Activated T-cell treated with anti-CD3 and anti-CD28 coated beads, Interleukin-2, amount 50 U/mL, for 24 hours (primary cell): Measurements from ENCODE around the gene DNAJC30.

Source experiments
- DNase-seq: peaks from one replicate; pipeline ENCODE4 v3.0.0-alpha.2; 2020
- H3K27ac Mint-ChIP-seq: 2 replicates; pipeline ENCODE4 v1.8.0; 2020; ENCODE audit warnings: mild to moderate bottlenecking, mixed read lengths
- H3K27me3 Mint-ChIP-seq: 2 replicates; pipeline ENCODE4 v1.8.0; 2020; ENCODE audit warnings: mixed read lengths
- H3K36me3 Mint-ChIP-seq: 2 replicates; pipeline ENCODE4 v1.8.0; 2020; ENCODE audit warnings: low read depth, mixed read lengths
- H3K4me1 Mint-ChIP-seq: 2 replicates; pipeline ENCODE4 v1.8.0; 2020; ENCODE audit warnings: low read depth, mixed read lengths
- H3K4me3 Mint-ChIP-seq: 2 replicates; pipeline ENCODE4 v1.8.0; 2020; ENCODE audit warnings: mild to moderate bottlenecking, moderate library complexity, mixed read lengths
- H3K9me3 Mint-ChIP-seq: 2 replicates; pipeline ENCODE4 v1.8.0; 2020; ENCODE audit warnings: mixed read lengths

The DNAJC30 gene

GRCh38 chr7:73703225-73703624 lies 20.0 kb upstream of the DNAJC30 start:
- Mint-ChIP-seq H3K4me3 (no peak overlapping the region), H3K27me3 (no peaks in the 10 kb centered on the region), H3K9me3 (no peaks in the 10 kb centered on the region), H3K4me1 (peaks cover 16% of the 10 kb centered on the region), H3K36me3 (peaks cover 67% of the 10 kb centered on the region), H3K27ac (no peak overlapping the region)
- DNase-seq = no peak

GRCh38 chr7:73702665-73703064 lies 19.4 kb upstream of the DNAJC30 start:
- Mint-ChIP-seq H3K27me3 (no peaks in the 10 kb centered on the region), H3K4me1 (peaks cover 16% of the 10 kb centered on the region), H3K27ac (peak overlapping the region; percentile 13), H3K36me3 (peaks cover 73% of the 10 kb centered on the region), H3K9me3 (no peaks in the 10 kb centered on the region), H3K4me3 (no peak overlapping the region)
- DNase-seq = no peak

GRCh38 chr7:73702226-73702625 lies 19.0 kb upstream of the DNAJC30 start:
- peak overlapping the region; percentile 13 for H3K27ac Mint-ChIP-seq
- H3K36me3 Mint-ChIP-seq = peaks cover 77% of the 10 kb centered on the region
- no peaks in the 10 kb centered on the region for H3K27me3 Mint-ChIP-seq

GRCh38 chr7:73701357-73701995 lies 18.2 kb upstream of the DNAJC30 start:
- Mint-ChIP-seq H3K9me3 (no peaks in the 10 kb centered on the region), H3K27ac (no peak overlapping the region), H3K36me3 (peaks cover 79% of the 10 kb centered on the region), H3K4me3 (no peak overlapping the region), H3K27me3 (no peaks in the 10 kb centered on the region), H3K4me1 (peaks cover 6% of the 10 kb centered on the region)
- DNase-seq = no peak

More at GRCh38 chr7:73702226-73702625, 19.0 kb upstream of the DNAJC30 start:
- Mint-ChIP-seq H3K9me3 (no peaks in the 10 kb centered on the region), H3K4me3 (no peak overlapping the region), H3K4me1 (peaks cover 13% of the 10 kb centered on the region)
- DNase-seq = no peak

GRCh38 chr7:73700581-73701134 lies 17.4 kb upstream of the DNAJC30 start:
- Mint-ChIP-seq H3K4me1 (peaks cover 3% of the 10 kb centered on the region), H3K9me3 (no peaks in the 10 kb centered on the region), H3K4me3 (no peak overlapping the region), H3K27me3 (no peaks in the 10 kb centered on the region), H3K27ac (no peak overlapping the region), H3K36me3 (peaks cover 86% of the 10 kb centered on the region)
- no peak for DNase-seq

GRCh38 chr7:73700069-73700423 lies 16.8 kb upstream of the DNAJC30 start:
- Mint-ChIP-seq H3K36me3 (peaks cover 87% of the 10 kb centered on the region), H3K27me3 (no peaks in the 10 kb centered on the region), H3K27ac (no peak overlapping the region), H3K9me3 (no peaks in the 10 kb centered on the region), H3K4me3 (no peak overlapping the region), H3K4me1 (peaks cover 3% of the 10 kb centered on the region)
- no peak for DNase-seq

GRCh38 chr7:73699370-73700068 lies 16.3 kb upstream of the DNAJC30 start:
- Mint-ChIP-seq H3K4me3 (no peak overlapping the region), H3K9me3 (no peaks in the 10 kb centered on the region), H3K4me1 (peaks cover 3% of the 10 kb centered on the region), H3K27ac (no peak overlapping the region), H3K36me3 (peaks cover 89% of the 10 kb centered on the region), H3K27me3 (no peaks in the 10 kb centered on the region)
- no peak for DNase-seq

- Mint-ChIP-seq H3K27ac (peak overlapping the region; percentile 46), H3K4me1 (peaks cover under 1% of the 10 kb centered on the region), H3K9me3 (no peaks in the 10 kb centered on the region), H3K27me3 (no peaks in the 10 kb centered on the region), H3K36me3 (peaks cover 94% of the 10 kb centered on the region), H3K4me3 (no peak overlapping the region)
- no peak for DNase-seq
These were observed 15.2 kb upstream of the DNAJC30 start for GRCh38 chr7:73698410-73698809.

- H3K4me1 Mint-ChIP-seq = no peaks in the 10 kb centered on the region
- no peaks in the 10 kb centered on the region for H3K27me3 Mint-ChIP-seq
- no peak overlapping the region for H3K27ac Mint-ChIP-seq
- H3K36me3 Mint-ChIP-seq = peaks cover 93% of the 10 kb centered on the region
- no peak for DNase-seq
- H3K4me3 Mint-ChIP-seq = no peak overlapping the region
- H3K9me3 Mint-ChIP-seq = no peaks in the 10 kb centered on the region
These were observed 13.1 kb upstream of the DNAJC30 start for GRCh38 chr7:73696372-73696771.

GRCh38 chr7:73690646-73691045 lies 7.4 kb upstream of the DNAJC30 start:
- H3K4me1 Mint-ChIP-seq = peaks cover 24% of the 10 kb centered on the region
- H3K27ac Mint-ChIP-seq = peak overlapping the region; percentile 11

GRCh38 chr7:73688288-73688687 lies 5.0 kb upstream of the DNAJC30 start:
- Mint-ChIP-seq H3K4me3 (no peak overlapping the region), H3K4me1 (peaks cover 34% of the 10 kb centered on the region), H3K27me3 (no peaks in the 10 kb centered on the region), H3K27ac (peak overlapping the region; percentile 55), H3K9me3 (no peaks in the 10 kb centered on the region), H3K36me3 (peaks cover 83% of the 10 kb centered on the region)
- DNase-seq = no peak

More at GRCh38 chr7:73690646-73691045, 7.4 kb upstream of the DNAJC30 start:
- Mint-ChIP-seq H3K4me3 (no peak overlapping the region), H3K36me3 (peaks cover 93% of the 10 kb centered on the region), H3K9me3 (no peaks in the 10 kb centered on the region), H3K27me3 (no peaks in the 10 kb centered on the region)
- no peak for DNase-seq

GRCh38 chr7:73685311-73685710 lies 2.1 kb upstream of the DNAJC30 start:
- H3K36me3 Mint-ChIP-seq = peaks cover 74% of the 10 kb centered on the region
- H3K27ac Mint-ChIP-seq = no peak overlapping the region
- no peaks in the 10 kb centered on the region for H3K9me3 Mint-ChIP-seq
- peak overlapping the region; percentile 99 for H3K4me3 Mint-ChIP-seq
- no peaks in the 10 kb centered on the region for H3K27me3 Mint-ChIP-seq
- DNase-seq = no peak
- peaks cover 54% of the 10 kb centered on the region for H3K4me1 Mint-ChIP-seq

- no peak for DNase-seq
- Mint-ChIP-seq H3K27me3 (no peaks in the 10 kb centered on the region), H3K4me1 (peaks cover 55% of the 10 kb centered on the region), H3K27ac (peak overlapping the region; percentile 98), H3K4me3 (peak overlapping the region; percentile 99), H3K36me3 (peaks cover 74% of the 10 kb centered on the region), H3K9me3 (no peaks in the 10 kb centered on the region)
These were observed 788 bp upstream of the DNAJC30 start for GRCh38 chr7:73683788-73684693.

GRCh38 chr7:73682745-73683055 lies 553 bp downstream of the DNAJC30 start:
- H3K27me3 Mint-ChIP-seq = no peaks in the 10 kb centered on the region
- H3K9me3 Mint-ChIP-seq = no peaks in the 10 kb centered on the region
- H3K4me1 Mint-ChIP-seq = peaks cover 47% of the 10 kb centered on the region
- H3K27ac Mint-ChIP-seq = peak overlapping the region; percentile 98
- H3K36me3 Mint-ChIP-seq = peaks cover 76% of the 10 kb centered on the region
- peak overlapping the region; percentile 99 for H3K4me3 Mint-ChIP-seq
- DNase-seq = no peak
